HepG2 (cell line): ENCODE data around the gene OR2T10. TPM values are rescaled to one million over a fixed set of nuclear protein-coding genes. Genes with fewer than 3 reads are reported as not detected.

Experiments
- ATAC-seq: fragments of 200-7000 bp; cut with Tn5 transposase; 3 replicates; pipeline ENCODE4 v1.9.1; 2020; ENCODE audit warnings: mild to moderate bottlenecking, moderate library complexity
- BruUV-seq: library from RNA; stranded (reverse); fragments of 400-500 nt; replicated peaks from 2 replicates; lab custom pipeline; 2021; lab: Mats Ljungman, UMichigan
- CTCF ChIA-PET: fragments of 300-600 bp; formaldehyde crosslinking; extraction: SDS; loops from one replicate; lab custom pipeline; 2021; ENCODE audit warnings: low total read pairs, inconsistent platforms, low intra/inter-chr PET ratio; lab: Yijun Ruan, JAX
- POLR2A ChIA-PET: fragments of 350-600 bp; sonication (Branson Sonifier 250); formaldehyde crosslinking; loops from one replicate; lab custom pipeline; 2020; ENCODE audit warnings: antibody characterized with exemption, inconsistent platforms; lab: Yijun Ruan, JAX
- DNase-seq: peaks from one replicate; pipeline ENCODE4 v3.0.0-alpha.2; 2015; ENCODE audit warnings: low spot score
- FAIRE-seq: peaks from 3 replicates; lab custom pipeline; 2011; peaks lifted over from hg19 to GRCh38; lab: Jason Lieb, UNC
- H2AFZ ChIP-seq: one replicate; pipeline ENCODE4 v1.6.1; 2011; ENCODE audit warnings: low read length, inconsistent platforms
- H3K27ac ChIP-seq: fragments of 300-600 bp; 3 replicates; pipeline ENCODE4 v1.8.0; 2011; ENCODE audit warnings: mixed run types, mild to moderate bottlenecking, mixed read lengths, low read length, inconsistent platforms; ENCODE audit not compliant: insufficient read depth; ENCODE audit errors: extremely low read length
- H3K27me3 ChIP-seq, 2 experiments: fragments of 200-600 bp in 1 of 2; 2 replicates in 1 of 2; 3 replicates in 1 of 2; pipeline versions ENCODE4 v1.6.0 to v1.8.0; 2011; ENCODE audit warnings: low read length in 2 of 2, mild to moderate bottlenecking in 2 of 2, moderate library complexity in 2 of 2, inconsistent platforms in 1 of 2; ENCODE audit not compliant: insufficient read depth in 2 of 2, control insufficient read depth in 1 of 2
- H3K36me3 ChIP-seq, 2 experiments: fragments of 200-600 bp in 1 of 2; replicated peaks in 1 of 2; 2 replicates in 1 of 2; 3 replicates in 1 of 2; pipeline versions ENCODE4 v1.5.1 to v1.8.0; 2011; ENCODE audit warnings: low read length in 2 of 2, inconsistent platforms in 1 of 2; ENCODE audit not compliant: insufficient read depth in 2 of 2, control insufficient read depth in 1 of 2
- H3K4me1 ChIP-seq: 2 replicates; pipeline ENCODE4 v1.5.1; 2012; ENCODE audit warnings: low read length, inconsistent platforms; ENCODE audit not compliant: insufficient read depth
- H3K4me2 ChIP-seq: 2 replicates; pipeline ENCODE4 v1.6.0; 2011; ENCODE audit warnings: low read depth, low read length, inconsistent platforms
- H3K4me3 ChIP-seq, 3 experiments: fragments of 200-600 bp in 1 of 3; sonication (generic), shearing (Covaris generic) in 1 of 3; replicated peaks in 1 of 3; 2 replicates each; pipeline ENCODE4 v1.5.1; 2011 to 2016; ENCODE audit warnings: low read length in 3 of 3, inconsistent platforms in 2 of 3, low read depth in 2 of 3, mild to moderate bottlenecking in 2 of 3, control low read depth in 1 of 3, mixed read lengths in 1 of 3; ENCODE audit not compliant: insufficient read depth in 1 of 3
- H3K79me2 ChIP-seq: one replicate; pipeline ENCODE4 v1.6.1; 2011; ENCODE audit warnings: low read length, inconsistent platforms; ENCODE audit not compliant: insufficient read depth
- H3K9ac ChIP-seq: 2 replicates; pipeline ENCODE4 v1.6.0; 2011; ENCODE audit warnings: mild to moderate bottlenecking, low read depth, low read length, inconsistent platforms; ENCODE audit not compliant: insufficient read depth
- H3K9me3 ChIP-seq: 2 replicates; pipeline ENCODE4 v1.5.1; 2012; ENCODE audit warnings: mild to moderate bottlenecking, low read length
- H4K20me1 ChIP-seq: 2 replicates; pipeline ENCODE4 v1.6.0; 2011; ENCODE audit warnings: inconsistent platforms, mild to moderate bottlenecking, low read length, moderate library complexity; ENCODE audit not compliant: insufficient read depth
- FOSL1 ChIP-seq: sonication (generic); formaldehyde crosslinking; IDR thresholded peaks from 2 replicates; pipeline ENCODE4 v1.9.0; 2021; ENCODE audit warnings: missing genetic modification reagents, borderline replicate concordance
- PAF1 ChIP-seq: IDR thresholded peaks from 2 replicates; pipeline ENCODE4 v1.6.1; 2016; ENCODE audit warnings: missing genetic modification reagents, missing compliant biosample characterization
- PRDM10 ChIP-seq: sonication (generic); formaldehyde crosslinking; IDR thresholded peaks from 2 replicates; pipeline ENCODE4 v1.4.0; 2020; ENCODE audit warnings: low read depth, missing genetic modification reagents
- TRIM22 ChIP-seq: fragments of 450-650 bp; IDR thresholded peaks from 2 replicates; pipeline ENCODE4 v1.6.1; 2017
- WIZ ChIP-seq: sonication (generic); formaldehyde crosslinking; IDR thresholded peaks from 2 replicates; pipeline ENCODE4 v1.5.1; 2020; ENCODE audit warnings: mild to moderate bottlenecking, missing genetic modification reagents
- ZNF83 ChIP-seq: sonication (generic); formaldehyde crosslinking; IDR thresholded peaks from 2 replicates; pipeline ENCODE4 v1.4.0; 2020; ENCODE audit warnings: missing genetic modification reagents, mild to moderate bottlenecking, borderline replicate concordance
- ZNF879 ChIP-seq: sonication (generic); formaldehyde crosslinking; IDR thresholded peaks from 2 replicates; pipeline ENCODE4 v1.8.1; 2023; ENCODE audit warnings: missing genetic modification reagents
- WGBS: methylation state at CpG from one replicate; pipeline ENCODE4 v1.1.6; 2017; ENCODE audit warnings: low lambda C conversion rate; 5-methylcytosine and 5-hydroxymethylcytosine counted together
- in situ Hi-C: cut with HindIII; loops from 2 replicates; pipeline ENCODE4 v1.10.0; 2017; ENCODE audit warnings: low pct_unique_long_range_greater_than_20kb; ENCODE audit not compliant: extremely low pct_ligation_motif_present
- intact Hi-C: fragments of 100-400 bp; cut with micrococcal nuclease; formaldehyde crosslinking; loops from one replicate; pipeline ENCODE4 v1.10.0; 2022; ENCODE audit not compliant: unreplicated experiment
- polyA plus RNA-seq, 8 experiments: library from polyadenylated mRNA; depleted of rRNA in 3 of 8; stranded (reverse) in 7 of 8; unstranded in 1 of 8; fragments of >200 nt; fragmentation: Illumina TruSeq in 4 of 8; extraction: Trizol in 4 of 8; gene quantifications; 2 replicates each; pipeline versions ENCODE4 v1.2.1 to v1.2.3, GENCODE V29; 2011 to 2016; ENCODE audit warnings: low read depth in 4 of 8, missing spikeins in 1 of 8, mixed read lengths in 1 of 8; ENCODE audit not compliant: insufficient read depth in 1 of 8
- total RNA-seq, 5 experiments: library from RNA; depleted of rRNA; stranded (reverse); fragments of >200 nt; fragmentation: Illumina TruSeq; extraction: Trizol; gene quantifications; 2 replicates each; pipeline ENCODE4 v1.2.3, GENCODE V29; 2016; ENCODE audit warnings: low read depth in 1 of 5
- TF ChIP-seq, protein P1 (sequence below): sonication (generic); formaldehyde crosslinking; IDR thresholded peaks from 2 replicates; pipeline ENCODE4 v1.4.0; 2020; ENCODE audit warnings: missing genetic modification reagents, mild to moderate bottlenecking, borderline replicate concordance
- TF ChIP-seq, protein P2 (sequence below): sonication (generic); formaldehyde crosslinking; IDR thresholded peaks from 2 replicates; pipeline ENCODE4 v1.4.0; 2020; ENCODE audit warnings: missing genetic modification reagents

Gene OR2T10
- total and polyA plus RNA-seq, 2 of the 13 experiments (the other 11 are each of a cell fraction or from before 2014, with no cell fraction given), result not detected

- TF ChIP-seq, protein P1, sequence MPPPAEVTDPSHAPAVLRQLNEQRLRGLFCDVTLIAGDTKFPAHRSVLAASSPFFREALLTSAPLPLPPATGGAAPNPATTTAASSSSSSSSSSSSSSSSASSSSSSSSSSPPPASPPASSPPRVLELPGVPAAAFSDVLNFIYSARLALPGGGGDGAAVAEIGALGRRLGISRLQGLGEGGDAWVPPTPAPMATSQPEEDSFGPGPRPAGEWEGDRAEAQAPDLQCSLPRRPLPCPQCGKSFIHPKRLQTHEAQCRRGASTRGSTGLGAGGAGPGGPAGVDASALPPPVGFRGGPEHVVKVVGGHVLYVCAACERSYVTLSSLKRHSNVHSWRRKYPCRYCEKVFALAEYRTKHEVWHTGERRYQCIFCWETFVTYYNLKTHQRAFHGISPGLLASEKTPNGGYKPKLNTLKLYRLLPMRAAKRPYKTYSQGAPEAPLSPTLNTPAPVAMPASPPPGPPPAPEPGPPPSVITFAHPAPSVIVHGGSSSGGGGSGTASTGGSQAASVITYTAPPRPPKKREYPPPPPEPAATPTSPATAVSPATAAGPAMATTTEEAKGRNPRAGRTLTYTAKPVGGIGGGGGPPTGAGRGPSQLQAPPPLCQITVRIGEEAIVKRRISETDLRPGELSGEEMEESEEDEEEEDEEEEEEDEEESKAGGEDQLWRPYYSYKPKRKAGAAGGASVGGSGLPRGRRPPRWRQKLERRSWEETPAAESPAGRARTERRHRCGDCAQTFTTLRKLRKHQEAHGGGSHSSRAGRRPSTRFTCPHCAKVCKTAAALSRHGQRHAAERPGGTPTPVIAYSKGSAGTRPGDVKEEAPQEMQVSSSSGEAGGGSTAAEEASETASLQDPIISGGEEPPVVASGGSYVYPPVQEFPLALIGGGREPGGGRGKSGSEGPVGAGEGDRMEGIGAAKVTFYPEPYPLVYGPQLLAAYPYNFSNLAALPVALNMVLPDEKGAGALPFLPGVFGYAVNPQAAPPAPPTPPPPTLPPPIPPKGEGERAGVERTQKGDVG, result no peak
- TF ChIP-seq FOSL1, result no peak
Measured at GRCh38 chr1:248613742-248614141, 16.2 kb upstream of the OR2T10 start (continued).

DNA sequence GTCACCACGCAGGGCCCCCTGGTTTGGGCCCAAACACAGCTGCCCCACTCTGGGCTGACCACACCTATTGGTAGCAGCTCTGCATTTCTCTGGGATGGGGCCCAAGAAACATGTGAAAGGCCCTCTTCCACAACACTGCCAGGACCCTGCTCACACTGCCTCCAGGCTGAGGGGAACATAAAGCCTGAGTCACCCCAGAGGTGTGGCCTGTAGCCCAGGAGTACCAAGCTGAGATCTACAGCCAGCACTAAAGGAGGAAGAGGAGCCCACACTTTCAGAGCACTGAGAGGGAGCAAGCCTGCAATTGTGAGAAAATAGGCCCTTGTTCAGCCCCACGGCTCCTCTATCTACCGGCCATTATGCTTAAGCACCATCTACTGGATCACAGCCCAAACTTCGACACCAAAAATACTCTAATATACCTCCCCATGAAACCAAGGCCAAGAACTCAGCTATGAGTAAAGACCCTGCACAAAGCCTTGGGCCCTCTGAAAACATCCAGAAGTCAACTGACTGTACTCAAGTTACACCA, 14.4 kb upstream of the OR2T10 start:
- in situ Hi-C loops, result no loop called here
- no peaks in the 10 kb centered on the region for H3K27me3 ChIP-seq
- DNase-seq, result no peak
- intact Hi-C loops, result no loop called here
- H4K20me1 ChIP-seq, result no peaks in the 10 kb centered on the region
- no peaks in the 10 kb centered on the region for H3K79me2 ChIP-seq
- no peaks in the 10 kb centered on the region for H3K9me3 ChIP-seq
- ChIA-PET CTCF (no interaction called here), POLR2A (no interaction called here)
- no peak overlapping the region for H3K27ac ChIP-seq
- no peak for FAIRE-seq
- no peaks in the 10 kb centered on the region for H3K36me3 ChIP-seq
- no peak overlapping the region for H3K4me2 ChIP-seq
- H2AFZ ChIP-seq, result no peak overlapping the region
- H3K4me1 ChIP-seq, result no peaks in the 10 kb centered on the region
- 0% methylated on average over 4 of the region's 4 CpGs for WGBS
- H3K9ac ChIP-seq, result no peak overlapping the region
- no peak overlapping the region for H3K4me3 ChIP-seq
- ATAC-seq, result no peak
- no TSS peak for BruUV-seq
- TF ChIP-seq ZNF83 (CRISPR knock-in tag), result no peak
- no peak for TF ChIP-seq TRIM22
- TF ChIP-seq, protein P2, sequence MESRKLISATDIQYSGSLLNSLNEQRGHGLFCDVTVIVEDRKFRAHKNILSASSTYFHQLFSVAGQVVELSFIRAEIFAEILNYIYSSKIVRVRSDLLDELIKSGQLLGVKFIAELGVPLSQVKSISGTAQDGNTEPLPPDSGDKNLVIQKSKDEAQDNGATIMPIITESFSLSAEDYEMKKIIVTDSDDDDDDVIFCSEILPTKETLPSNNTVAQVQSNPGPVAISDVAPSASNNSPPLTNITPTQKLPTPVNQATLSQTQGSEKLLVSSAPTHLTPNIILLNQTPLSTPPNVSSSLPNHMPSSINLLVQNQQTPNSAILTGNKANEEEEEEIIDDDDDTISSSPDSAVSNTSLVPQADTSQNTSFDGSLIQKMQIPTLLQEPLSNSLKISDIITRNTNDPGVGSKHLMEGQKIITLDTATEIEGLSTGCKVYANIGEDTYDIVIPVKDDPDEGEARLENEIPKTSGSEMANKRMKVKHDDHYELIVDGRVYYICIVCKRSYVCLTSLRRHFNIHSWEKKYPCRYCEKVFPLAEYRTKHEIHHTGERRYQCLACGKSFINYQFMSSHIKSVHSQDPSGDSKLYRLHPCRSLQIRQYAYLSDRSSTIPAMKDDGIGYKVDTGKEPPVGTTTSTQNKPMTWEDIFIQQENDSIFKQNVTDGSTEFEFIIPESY (CRISPR knock-in tag), result no peak
- no peak for TF ChIP-seq ZNF879 (CRISPR knock-in tag)
- TF ChIP-seq WIZ (CRISPR knock-in tag), result no peak
- no peak for TF ChIP-seq PAF1 (CRISPR knock-in tag)
- no peak for TF ChIP-seq PRDM10 (CRISPR knock-in tag)
